PFSK-1 (cell line): Measurements from ENCODE around the gene FLRT1.

Experiments
- FOXP2 ChIP-seq: optimal IDR thresholded peaks from 2 replicates; pipeline ENCODE3; 2011; ENCODE audit warnings: borderline replicate concordance, control low read depth, inconsistent platforms; ENCODE audit not compliant: insufficient read depth; ENCODE audit errors: extremely low read length, extremely low read depth
- POLR2AphosphoS5 ChIP-seq: IDR thresholded peaks from 2 replicates; pipeline ENCODE4 v1.6.1; 2012; ENCODE audit warnings: low read depth, mild to moderate bottlenecking, control low read depth, low read length, moderate library complexity
- REST ChIP-seq, 2 experiments: IDR thresholded peaks; 2 replicates each; pipeline versions ENCODE4 v1.6.1 to v1.8.0; 2011 to 2012; ENCODE audit warnings: low read depth in 2 of 2, low read length in 2 of 2, control low read depth in 1 of 2, inconsistent platforms in 1 of 2, mild to moderate bottlenecking in 1 of 2, moderate library complexity in 1 of 2; ENCODE audit not compliant: insufficient read depth in 1 of 2
- SIN3A ChIP-seq: IDR thresholded peaks from 2 replicates; pipeline ENCODE4 v1.6.1; 2012; ENCODE audit warnings: mild to moderate bottlenecking, low read length, moderate library complexity, borderline replicate concordance; ENCODE audit not compliant: insufficient read depth
- TAF1 ChIP-seq: IDR thresholded peaks from 2 replicates; pipeline ENCODE4 v1.6.1; 2012; ENCODE audit warnings: low read length, control low read depth, borderline replicate concordance; ENCODE audit not compliant: insufficient read depth

Gene FLRT1

GRCh38 chr11:64007629-64008282, 28.0 kb upstream of the FLRT1 start:
- TF ChIP-seq SIN3A (no peak), FOXP2 (peak; percentile 27)

GRCh38 chr11:64008283-64008913, 27.3 kb upstream of the FLRT1 start:
- TF ChIP-seq POLR2AphosphoS5: no peak
- TF ChIP-seq SIN3A: no peak
- no peak for TF ChIP-seq TAF1
- no peak for TF ChIP-seq FOXP2
- TF ChIP-seq REST (IDR thresholded peaks at IDR 0.05; ENCODE audit: insufficient read depth in 1 of 2, low read depth in 2 of 2, low read length in 2 of 2): no peak

GRCh38 chr11:64008914-64009633, 26.7 kb upstream of the FLRT1 start:
- TF ChIP-seq FOXP2 (no peak), POLR2AphosphoS5 (no peak), REST (IDR thresholded peaks at IDR 0.05; ENCODE audit: insufficient read depth in 1 of 2, low read depth in 2 of 2, low read length in 2 of 2) (no peak), SIN3A (no peak), TAF1 (no peak)

- TF ChIP-seq REST (IDR thresholded peaks at IDR 0.05; ENCODE audit: insufficient read depth in 1 of 2, low read depth in 2 of 2, low read length in 2 of 2) (no peak), POLR2AphosphoS5 (no peak), FOXP2 (no peak), SIN3A (no peak), TAF1 (no peak)
These were observed 26.0 kb upstream of the FLRT1 start for GRCh38 chr11:64009710-64010109.

- TF ChIP-seq POLR2AphosphoS5 (no peak), SIN3A (no peak), FOXP2 (no peak), REST (IDR thresholded peaks at IDR 0.05; ENCODE audit: insufficient read depth in 1 of 2, low read depth in 2 of 2, low read length in 2 of 2) (no peak), TAF1 (no peak)
These were observed 24.9 kb upstream of the FLRT1 start for GRCh38 chr11:64010783-64011182.
